IMR-90 (cell line): Measurements from ENCODE around the gene YJEFN3. TPM values are rescaled to one million over a fixed set of nuclear protein-coding genes. Genes with fewer than 3 reads are reported as not detected.

ENCODE experiments used
- ATAC-seq: fragments of 200-7000 bp; cut with Tn5 transposase; 2 replicates; pipeline ENCODE4 v1.9.1; 2020; ENCODE audit warnings: low read depth, mild to moderate bottlenecking, moderate library complexity
- BruUV-seq: library from RNA; stranded (reverse); fragments of 400-500 nt; replicated peaks from 2 replicates; lab custom pipeline; 2021; lab: Mats Ljungman, UMichigan
- CTCF ChIA-PET: fragments of 300-600 bp; formaldehyde crosslinking; extraction: SDS; loops from one replicate; lab custom pipeline; 2021; ENCODE audit warnings: antibody characterized with exemption; lab: Yijun Ruan, JAX
- POLR2A ChIA-PET: fragments of 300-600 bp; sonication (Branson Sonifier 250); formaldehyde crosslinking; loops from one replicate; lab custom pipeline; 2022; ENCODE audit warnings: antibody characterized with exemption; ENCODE audit not compliant: unreplicated experiment; lab: Charles Lee
- DNase-seq: peaks from one replicate; pipeline ENCODE4 v3.0.0; 2013
- H2AFZ ChIP-seq: replicated peaks from 2 replicates; pipeline ENCODE3; 2013; ENCODE audit warnings: low read length, mild to moderate bottlenecking; ENCODE audit not compliant: poor library complexity
- H2AK5ac ChIP-seq: 2 replicates; pipeline ENCODE4 v1.6.1; 2013; ENCODE audit warnings: low read depth, low read length, inconsistent platforms
- H2AK9ac ChIP-seq: replicated peaks from 2 replicates; pipeline ENCODE3; 2013; ENCODE audit warnings: mild to moderate bottlenecking, low read depth, low read length, moderate library complexity; ENCODE audit not compliant: poor library complexity
- H2BK120ac ChIP-seq: 2 replicates; pipeline ENCODE4 v1.6.1; 2013; ENCODE audit warnings: low read depth, low read length, inconsistent platforms
- H2BK15ac ChIP-seq: 3 replicates; pipeline ENCODE4 v1.6.1; 2013; ENCODE audit warnings: low read depth, low read length, inconsistent platforms
- H2BK20ac ChIP-seq: 2 replicates; pipeline ENCODE4 v1.6.1; 2013; ENCODE audit warnings: low read depth, mild to moderate bottlenecking, inconsistent platforms, low read length, moderate library complexity
- H2BK5ac ChIP-seq: 2 replicates; pipeline ENCODE4 v1.6.1; 2013; ENCODE audit warnings: mild to moderate bottlenecking, low read depth, low read length, inconsistent platforms; ENCODE audit not compliant: poor library complexity, severe bottlenecking
- H3K14ac ChIP-seq: replicated peaks from 2 replicates; pipeline ENCODE4 v1.6.1; 2013; ENCODE audit warnings: low read depth, low read length, inconsistent platforms
- H3K18ac ChIP-seq: 2 replicates; pipeline ENCODE4 v1.6.1; 2013; ENCODE audit warnings: low read depth, low read length, control low read depth
- H3K23ac ChIP-seq: 2 replicates; pipeline ENCODE4 v1.6.1; 2013; ENCODE audit warnings: low read depth, low read length, inconsistent platforms
- H3K27ac ChIP-seq: 2 replicates; pipeline ENCODE4 v1.5.1; 2013; ENCODE audit warnings: mild to moderate bottlenecking, control low read depth, low read length; ENCODE audit not compliant: insufficient read depth
- H3K27me3 ChIP-seq: 2 replicates; pipeline ENCODE4 v1.6.1; 2013; ENCODE audit warnings: low read length; ENCODE audit not compliant: control insufficient read depth, insufficient read depth
- H3K36me3 ChIP-seq: 2 replicates; pipeline ENCODE4 v1.6.1; 2013; ENCODE audit warnings: low read length, mixed read lengths; ENCODE audit not compliant: control insufficient read depth, insufficient read depth
- H3K4ac ChIP-seq: 2 replicates; pipeline ENCODE4 v1.6.1; 2013; ENCODE audit warnings: low read depth, low read length, inconsistent platforms
- H3K4me1 ChIP-seq: 2 replicates; pipeline ENCODE4 v1.6.1; 2013; ENCODE audit warnings: low read length, mixed read lengths; ENCODE audit not compliant: control insufficient read depth, insufficient read depth
- H3K4me2 ChIP-seq: 2 replicates; pipeline ENCODE4 v1.6.1; 2013; ENCODE audit warnings: low read depth, mild to moderate bottlenecking, control low read depth, low read length, moderate library complexity
- H3K4me3 ChIP-seq: 2 replicates; pipeline ENCODE4 v1.5.1; 2013; ENCODE audit warnings: low read depth, mild to moderate bottlenecking, control low read depth, low read length, moderate library complexity; ENCODE audit not compliant: insufficient read depth
- H3K56ac ChIP-seq: 2 replicates; pipeline ENCODE4 v1.6.1; 2013; ENCODE audit warnings: low read length, inconsistent platforms; ENCODE audit not compliant: insufficient read depth; ENCODE audit errors: extremely low read depth
- H3K79me1 ChIP-seq, 2 experiments: 2 replicates each; pipeline ENCODE4 v1.6.1; 2013; ENCODE audit warnings: low read length in 2 of 2, inconsistent platforms in 1 of 2, low read depth in 1 of 2
- H3K9ac ChIP-seq: 2 replicates; pipeline ENCODE4 v1.6.1; 2013; ENCODE audit warnings: low read depth, low read length, control low read depth
- H3K9me1 ChIP-seq: 2 replicates; pipeline ENCODE4 v1.6.1; 2013; ENCODE audit warnings: low read length, inconsistent platforms; ENCODE audit not compliant: insufficient read depth
- H3K9me3 ChIP-seq: 2 replicates; pipeline ENCODE4 v1.6.1; 2013; ENCODE audit warnings: low read length; ENCODE audit not compliant: control insufficient read depth, insufficient read depth
- H4K20me1 ChIP-seq: 2 replicates; pipeline ENCODE4 v1.6.1; 2013; ENCODE audit warnings: low read length, inconsistent platforms; ENCODE audit not compliant: insufficient read depth
- H4K5ac ChIP-seq: 2 replicates; pipeline ENCODE4 v1.6.1; 2013; ENCODE audit warnings: mild to moderate bottlenecking, low read depth, low read length, control low read depth
- H4K8ac ChIP-seq, 2 experiments: 2 replicates each; pipeline ENCODE4 v1.6.1; 2013; ENCODE audit warnings: low read depth in 2 of 2, low read length in 2 of 2, control low read depth in 1 of 2, inconsistent platforms in 1 of 2
- H4K91ac ChIP-seq: 2 replicates; pipeline ENCODE4 v1.6.1; 2013; ENCODE audit warnings: low read depth, low read length, inconsistent platforms; ENCODE audit not compliant: insufficient read depth
- BHLHE40 ChIP-seq: fragments of 150-350 bp; IDR thresholded peaks from 2 replicates; pipeline ENCODE4 v1.6.1; 2016; ENCODE audit warnings: mild to moderate bottlenecking, low read depth, low read length
- CEBPB ChIP-seq: IDR thresholded peaks from 2 replicates; pipeline ENCODE4 v1.6.1; 2012; ENCODE audit warnings: low read depth, low read length, improper control_type of control experiment
- CHD1 ChIP-seq: IDR thresholded peaks from 2 replicates; pipeline ENCODE4 v1.6.1; 2012; ENCODE audit warnings: low read depth, low read length, improper control_type of control experiment
- CTCF ChIP-seq: conservative IDR thresholded peaks from 2 replicates; pipeline ENCODE4 v1.5.1; 2012; ENCODE audit warnings: mild to moderate bottlenecking, low read depth, low read length, improper control_type of control experiment
- FOS ChIP-seq: fragments of 150-350 bp; IDR thresholded peaks from 2 replicates; pipeline ENCODE4 v1.6.1; 2016; ENCODE audit warnings: low read depth, low read length
- MAFK ChIP-seq: IDR thresholded peaks from 2 replicates; pipeline ENCODE4 v1.6.1; 2012; ENCODE audit warnings: low read depth, low read length, improper control_type of control experiment
- MXI1 ChIP-seq: IDR thresholded peaks from 2 replicates; pipeline ENCODE4 v1.6.1; 2012; ENCODE audit warnings: low read depth, mild to moderate bottlenecking, low read length, moderate library complexity, borderline replicate concordance
- NFE2L2 ChIP-seq: fragments of 150-350 bp; IDR thresholded peaks from 2 replicates; pipeline ENCODE4 v1.6.1; 2016; ENCODE audit warnings: low read depth, mild to moderate bottlenecking, low read length
- POLR2A ChIP-seq: IDR thresholded peaks from 2 replicates; pipeline ENCODE4 v1.6.1; 2012; ENCODE audit warnings: mild to moderate bottlenecking, low read depth, low read length
- RAD21 ChIP-seq: IDR thresholded peaks from 2 replicates; pipeline ENCODE4 v1.6.1; 2012; ENCODE audit warnings: low read length, improper control_type of control experiment
- RCOR1 ChIP-seq: IDR thresholded peaks from 2 replicates; pipeline ENCODE4 v1.6.1; 2012; ENCODE audit warnings: mild to moderate bottlenecking, low read length, improper control_type of control experiment; ENCODE audit not compliant: insufficient replicate concordance
- RFX5 ChIP-seq: IDR thresholded peaks from 2 replicates; pipeline ENCODE4 v1.8.0; 2012; ENCODE audit warnings: low read depth, mild to moderate bottlenecking, low read length, moderate library complexity
- SMC3 ChIP-seq: fragments of 150-350 bp; IDR thresholded peaks from 2 replicates; pipeline ENCODE4 v1.6.1; 2016; ENCODE audit warnings: low read depth, mild to moderate bottlenecking, antibody characterized with exemption, low read length, moderate library complexity
- USF2 ChIP-seq: fragments of 150-350 bp; IDR thresholded peaks from 2 replicates; pipeline ENCODE4 v1.6.1; 2017; ENCODE audit warnings: mild to moderate bottlenecking, antibody characterized with exemption, low read length, low read depth
- WGBS, 2 experiments: methylation state at CpG; one replicate each; pipeline versions ENCODE4 v1.1.5 to v1.1.7; 2013; ENCODE audit warnings: missing lambda C conversion rate in 2 of 2; ENCODE audit not compliant: insufficient read length in 1 of 2; ENCODE audit errors: extremely low coverage in 2 of 2; 5-methylcytosine and 5-hydroxymethylcytosine counted together
- dilution Hi-C: fragments of 300-500 bp; cut with HindIII; formaldehyde crosslinking; loops from one replicate; pipeline ENCODE4 v1.14.3; 2018; ENCODE audit warnings: low sequenced_read_pairs; ENCODE audit not compliant: unreplicated experiment
- in situ Hi-C: fragments of 300-500 bp; cut with MboI; formaldehyde crosslinking; loops from 3 replicates; pipeline ENCODE4 v1.14.3; 2019; ENCODE audit warnings: low sequenced_read_pairs, inconsistent platforms, mixed read lengths
- intact Hi-C: fragments of 100-400 bp; cut with micrococcal nuclease; formaldehyde crosslinking; loops from 2 replicates; pipeline ENCODE4 v1.10.0; 2022
- polyA plus RNA-seq, 3 experiments: library from polyadenylated mRNA; depleted of rRNA; stranded (reverse); fragments of >200 nt; gene quantifications; 2 replicates each; pipeline ENCODE4 v1.2.3, GENCODE V29; 2012; ENCODE audit warnings: low replicate concordance in 1 of 3
- total RNA-seq: library from RNA; depleted of rRNA; stranded (reverse); fragments of >200 nt; gene quantifications from 2 replicates; pipeline ENCODE4 v1.2.3, GENCODE V29; 2012

Gene YJEFN3
- total and polyA plus RNA-seq, 2 of the 4 experiments (the other 2 are of a cell fraction), result 0.72 to 4.0 TPM

GRCh38 chr19:19487077-19487949 is 41.4 kb upstream of the YJEFN3 start:
- Histone ChIP-seq H2AK5ac (peak overlapping the region; percentile 90; the same call in 1 of the 2 replicates), H3K56ac (no peak overlapping the region), H3K9me3 (no peaks in the 10 kb centered on the region), H2AK9ac (peak overlapping the region; percentile 73), H3K9ac (no peak overlapping the region), H3K36me3 (peaks cover 7% of the 10 kb centered on the region), H2BK20ac (no peak overlapping the region), H4K20me1 (peaks cover 7% of the 10 kb centered on the region; the same call in 1 of the 2 replicates), H3K79me1 (peaks cover 18 to 86% of the 10 kb centered on the region in 2 experiments), H3K4me2 (no peak overlapping the region), H3K4me3 (no peak overlapping the region), H4K5ac (no peak overlapping the region), H3K27me3 (no peaks in the 10 kb centered on the region), H2BK5ac (no peak overlapping the region), H3K18ac (no peak overlapping the region), H4K91ac (peak overlapping the region; percentile 83; the same call in 1 of the 2 replicates), H3K4ac (peak overlapping the region; percentile 96), H3K23ac (no peak overlapping the region), H3K9me1 (peaks cover 25% of the 10 kb centered on the region), H2AFZ (no peak overlapping the region), H3K27ac (0 out of 2 replicates have a peak overlapping the region, but pooled peaks have one; percentile 3), H3K4me1 (peaks cover 45% of the 10 kb centered on the region), H2BK15ac (no peak overlapping the region), H2BK120ac (no peak overlapping the region), H4K8ac (peak overlapping the region in 1 of 2 experiments; percentile 94; a peak in 1 of 4 replicates), H3K14ac (0 out of 2 replicates have a peak overlapping the region, but pooled peaks have one; percentile 18)
- 80% methylated on average over 3 of the region's 9 CpGs; no CpG with 5 or more reads in 1 of the 2 experiments for WGBS, 2 experiments
- no peak for ATAC-seq
- POLR2A ChIA-PET, result no interaction called here
- in situ Hi-C loops (no loop called here), dilution Hi-C loops (no loop called here), intact Hi-C loops (loop anchor here (5.0 kb wide), 1 partner anchor 100 kb away; no protein-coding TSS in a partner anchor)
- CTCF ChIA-PET, result no interaction called here
- DNase-seq, result no peak
- BruUV-seq, result no TSS peak
- no peak for TF ChIP-seq RFX5
- TF ChIP-seq CEBPB, result no peak
- no peak for TF ChIP-seq MXI1
- no peak for TF ChIP-seq NFE2L2
- no peak for TF ChIP-seq POLR2A
- no peak for TF ChIP-seq RAD21
- no peak for TF ChIP-seq CHD1
- no peak for TF ChIP-seq MAFK
- no peak for TF ChIP-seq SMC3
- no peak for TF ChIP-seq BHLHE40
- TF ChIP-seq USF2, result no peak
- TF ChIP-seq RCOR1, result no peak
- no peak for TF ChIP-seq CTCF
- no peak for TF ChIP-seq FOS
